Measurements from ENCODE around the gene MYH11.

DNA sequence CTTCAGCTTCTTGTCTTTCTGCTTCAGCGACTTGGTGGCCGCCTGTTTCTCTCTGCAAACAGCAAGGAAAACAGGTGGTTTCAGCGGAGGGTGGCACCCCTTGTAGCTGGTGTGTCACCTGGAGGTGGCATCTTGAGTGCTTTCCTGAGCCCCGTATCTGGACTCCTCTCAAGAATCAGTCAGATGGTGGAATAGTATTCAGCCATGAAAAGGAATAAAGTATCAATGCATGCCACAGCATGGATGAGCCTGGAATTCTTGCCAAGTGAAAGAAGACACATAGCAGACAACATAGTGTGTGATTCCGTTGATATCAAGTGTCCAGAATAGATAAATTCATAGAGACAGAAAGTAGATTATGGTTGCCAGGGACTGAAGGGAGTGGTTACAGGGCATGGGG, 141.6 kb downstream of the MYH11 start:
- TF ChIP-seq, protein P1, sequence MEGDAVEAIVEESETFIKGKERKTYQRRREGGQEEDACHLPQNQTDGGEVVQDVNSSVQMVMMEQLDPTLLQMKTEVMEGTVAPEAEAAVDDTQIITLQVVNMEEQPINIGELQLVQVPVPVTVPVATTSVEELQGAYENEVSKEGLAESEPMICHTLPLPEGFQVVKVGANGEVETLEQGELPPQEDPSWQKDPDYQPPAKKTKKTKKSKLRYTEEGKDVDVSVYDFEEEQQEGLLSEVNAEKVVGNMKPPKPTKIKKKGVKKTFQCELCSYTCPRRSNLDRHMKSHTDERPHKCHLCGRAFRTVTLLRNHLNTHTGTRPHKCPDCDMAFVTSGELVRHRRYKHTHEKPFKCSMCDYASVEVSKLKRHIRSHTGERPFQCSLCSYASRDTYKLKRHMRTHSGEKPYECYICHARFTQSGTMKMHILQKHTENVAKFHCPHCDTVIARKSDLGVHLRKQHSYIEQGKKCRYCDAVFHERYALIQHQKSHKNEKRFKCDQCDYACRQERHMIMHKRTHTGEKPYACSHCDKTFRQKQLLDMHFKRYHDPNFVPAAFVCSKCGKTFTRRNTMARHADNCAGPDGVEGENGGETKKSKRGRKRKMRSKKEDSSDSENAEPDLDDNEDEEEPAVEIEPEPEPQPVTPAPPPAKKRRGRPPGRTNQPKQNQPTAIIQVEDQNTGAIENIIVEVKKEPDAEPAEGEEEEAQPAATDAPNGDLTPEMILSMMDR (IDR thresholded peaks at IDR 0.05 in 4 of 5, conservative IDR thresholded peaks at IDR 0.05 in 1 of 5) = no peak
- TF ChIP-seq POLR2A (IDR thresholded peaks at IDR 0.05) = no peak

All from gastrocnemius medialis (tissue), 4 donors.